Dedifferentiated amniotic fluid mesenchymal stem cell (primary cell): ENCODE results near the gene FRZB.
A peak's percentile ranks its signal among the peaks of the same experiment; 100 is the strongest.

Experiments
- DNase-seq: peaks from one replicate; pipeline ENCODE4 v3.0.0-alpha.2; 2016; ENCODE audit errors: extremely low spot score

The FRZB gene

GRCh38 chr2:182845794-182846417 lies 20.5 kb downstream of the FRZB start:
- DNase-seq = no peak

GRCh38 chr2:182836451-182836850 lies 30.0 kb downstream of the FRZB start:
- no peak for DNase-seq

GRCh38 chr2:182834293-182834692 lies 32.1 kb downstream of the FRZB start:
- DNase-seq = no peak

- DNase-seq = no peak
Observed at GRCh38 chr2:182833084-182833854, 33.2 kb downstream of the FRZB start.

DNA sequence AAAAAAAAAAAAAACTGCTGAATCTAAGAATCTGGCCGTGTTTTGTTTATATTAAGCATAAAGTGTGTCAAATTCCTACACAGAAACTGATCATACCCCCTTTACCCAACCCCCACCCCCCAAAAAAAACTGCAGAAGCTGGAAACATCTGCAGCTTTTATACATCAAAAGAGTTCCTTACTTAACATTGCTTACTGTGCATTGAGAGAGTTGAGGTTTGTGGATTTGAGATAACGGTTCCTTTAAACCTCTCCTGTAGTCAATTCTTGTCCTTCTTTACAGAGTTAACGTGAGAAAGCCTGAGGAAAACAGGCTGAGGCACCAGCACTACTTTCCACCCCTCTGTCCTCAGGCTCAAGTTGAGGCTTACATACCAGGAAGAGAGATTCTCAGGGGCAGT lies 34.5 kb downstream of the FRZB start:
- no peak for DNase-seq

DNA sequence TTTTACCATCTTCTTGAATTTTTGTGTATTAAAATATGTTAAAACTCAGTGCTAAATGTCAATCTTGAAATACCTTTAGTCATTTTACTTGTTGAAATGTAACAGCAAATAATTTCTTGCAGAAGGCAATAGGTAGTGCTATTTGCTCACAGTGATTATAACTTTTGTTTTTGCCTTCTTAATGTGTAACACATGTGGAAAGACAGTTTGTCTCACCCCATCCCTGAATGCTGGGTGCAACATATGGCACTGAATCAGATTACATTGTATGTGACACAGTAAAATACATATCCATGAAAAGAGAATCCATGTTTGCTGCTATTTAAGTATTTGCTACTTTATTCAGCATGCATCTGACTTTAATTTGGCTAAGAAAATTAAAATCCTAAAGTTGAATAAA lies 35.3 kb downstream of the FRZB start:
- no peak for DNase-seq

DNA sequence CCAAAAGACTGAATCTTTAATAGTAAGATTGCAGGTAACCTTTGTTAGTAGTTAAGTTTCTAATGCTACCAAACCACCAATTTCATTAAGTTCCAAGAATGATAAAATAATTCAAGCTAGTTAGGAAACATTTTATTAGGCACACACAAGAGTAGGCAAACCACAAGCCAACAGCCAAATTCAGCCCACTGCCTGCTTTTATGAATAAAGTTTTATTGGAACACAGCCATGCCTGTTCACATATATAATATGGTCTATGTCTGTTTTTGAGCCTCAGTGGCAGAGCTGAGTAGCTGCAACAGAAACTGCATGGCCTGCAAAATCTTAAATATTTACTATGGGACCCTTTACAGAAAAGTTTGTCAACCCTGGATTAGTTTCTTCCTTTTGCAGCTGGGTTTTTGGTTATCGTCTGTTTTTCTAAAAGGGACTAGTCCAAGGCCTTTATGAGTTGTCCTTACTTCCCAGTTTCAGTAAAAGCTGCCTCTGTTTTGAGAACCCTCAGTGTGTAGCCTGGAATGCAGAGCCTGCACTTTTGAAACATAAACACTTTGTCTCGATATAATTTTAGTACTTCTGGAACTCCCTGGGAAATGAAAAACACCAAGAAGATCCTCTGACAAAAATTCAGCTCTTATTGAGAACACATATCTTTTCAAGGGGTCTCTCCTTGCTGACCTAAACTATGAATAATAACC lies 39.1 kb downstream of the FRZB start:
- no peak for DNase-seq

GRCh38 chr2:182826496-182826895 lies 39.9 kb downstream of the FRZB start:
- DNase-seq = no peak

GRCh38 chr2:182826064-182826463 lies 40.4 kb downstream of the FRZB start:
- no peak for DNase-seq

DNA sequence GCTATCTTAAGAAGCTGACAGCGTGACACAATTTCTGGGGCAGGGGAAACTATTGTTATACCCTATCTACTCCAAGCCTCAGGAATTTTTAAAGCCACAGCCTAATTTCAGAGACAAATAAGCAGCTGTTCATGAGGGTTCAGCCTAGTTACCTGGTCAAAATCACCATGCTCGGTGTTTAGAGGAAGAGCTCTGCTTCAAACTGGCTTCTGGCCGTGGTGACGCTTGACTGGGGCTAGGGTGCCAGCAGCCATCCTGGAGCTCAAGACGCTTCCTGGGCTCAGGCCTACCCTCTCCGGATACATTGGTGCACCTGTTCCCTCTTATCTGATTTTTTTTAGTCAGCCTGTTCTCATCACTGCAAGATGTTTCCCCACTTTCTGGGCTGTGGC lies 41.7 kb downstream of the FRZB start:
- DNase-seq = no peak

DNA sequence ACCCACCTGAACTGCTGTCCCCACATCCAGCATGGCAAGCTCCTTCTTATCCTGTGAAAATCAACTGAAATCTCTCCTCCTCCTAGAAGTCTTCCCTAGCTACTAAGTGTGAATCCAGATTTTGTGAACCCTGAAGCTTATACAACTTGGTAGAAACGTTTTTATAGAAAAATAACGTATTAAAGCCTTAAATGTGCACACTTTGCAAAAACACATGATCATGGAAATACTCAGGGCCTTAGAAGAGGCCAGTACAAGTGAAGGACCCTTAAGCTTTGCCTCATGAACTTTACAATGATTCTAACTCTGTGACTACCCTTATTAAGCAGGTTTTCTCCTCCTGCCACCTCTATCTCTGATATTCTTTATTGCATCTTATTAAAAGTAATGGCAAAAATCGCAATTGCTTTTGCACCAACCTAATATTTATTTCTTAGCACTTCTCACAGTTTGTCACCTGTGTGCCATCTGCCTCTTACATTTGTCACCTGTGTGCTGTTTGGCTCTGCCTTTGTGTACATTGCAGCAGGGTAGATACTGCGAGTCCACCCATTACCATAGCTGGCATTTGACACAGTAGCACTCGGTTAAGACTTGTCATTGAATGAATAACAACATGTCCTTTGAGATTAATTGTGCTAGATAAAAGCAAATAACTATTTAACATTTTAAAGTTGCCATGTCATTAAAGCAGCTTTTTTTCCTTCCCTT lies 42.2 kb downstream of the FRZB start:
- no peak for DNase-seq

- DNase-seq = no peak
Observed at GRCh38 chr2:182822733-182823132, 43.7 kb downstream of the FRZB start.

DNA sequence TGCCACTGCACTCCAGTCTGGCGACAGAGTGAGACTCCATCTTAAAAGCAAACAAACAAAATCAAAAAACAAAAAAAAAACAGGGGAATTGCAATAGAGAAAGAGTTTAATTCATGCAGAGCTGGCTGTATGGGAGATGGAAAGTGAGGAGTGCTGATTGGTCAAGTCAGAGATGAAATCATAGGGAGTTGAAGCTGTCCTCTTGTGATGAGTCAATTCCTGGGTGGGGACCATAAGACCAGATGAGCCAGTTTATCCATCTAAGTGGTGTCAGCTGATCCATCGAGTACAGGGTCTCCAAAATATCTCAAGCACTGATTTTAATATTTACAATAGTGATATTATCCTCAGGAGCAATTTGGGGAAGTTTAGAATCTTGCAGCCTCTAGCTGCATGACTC lies 45.3 kb downstream of the FRZB start:
- no peak for DNase-seq

DNA sequence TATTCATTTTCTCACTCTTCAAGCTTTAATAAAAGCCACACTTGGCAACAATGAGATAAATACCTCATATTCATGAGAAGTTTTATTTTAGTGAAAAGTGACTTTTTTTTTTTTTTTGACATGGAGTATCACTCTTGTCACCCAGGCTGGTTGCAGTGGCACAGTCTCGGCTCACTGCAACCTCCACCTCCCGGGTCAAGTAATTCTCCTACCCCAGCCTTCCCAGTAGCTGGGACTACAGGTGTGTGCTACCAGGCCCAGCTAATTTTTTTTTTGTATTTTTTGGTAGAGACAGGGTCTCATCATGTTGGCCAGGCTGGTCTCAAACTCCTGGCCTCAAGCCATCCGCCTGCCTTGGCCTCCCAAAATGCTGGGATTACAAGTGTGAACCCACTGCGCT lies 47.0 kb downstream of the FRZB start:
- no peak for DNase-seq

DNA sequence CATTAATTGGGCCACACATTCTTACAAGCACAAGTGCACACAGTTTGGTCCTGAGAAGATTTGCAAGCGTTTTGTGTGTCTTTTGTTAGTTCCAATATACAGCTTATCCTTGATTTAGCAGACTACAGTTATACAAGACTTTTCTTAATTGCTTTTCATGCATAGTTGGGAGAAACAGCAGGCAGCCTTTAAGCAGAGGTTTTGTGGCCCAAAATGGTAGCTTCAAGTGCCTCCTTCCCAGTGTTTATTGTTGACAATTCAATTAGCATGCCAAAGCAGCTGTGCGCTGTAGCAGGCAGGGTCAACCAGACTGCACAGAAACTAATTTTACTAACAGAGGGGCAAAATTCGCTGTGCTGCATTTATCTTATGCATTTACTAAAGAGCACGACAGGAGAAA lies 47.5 kb downstream of the FRZB start:
- no peak for DNase-seq

DNA sequence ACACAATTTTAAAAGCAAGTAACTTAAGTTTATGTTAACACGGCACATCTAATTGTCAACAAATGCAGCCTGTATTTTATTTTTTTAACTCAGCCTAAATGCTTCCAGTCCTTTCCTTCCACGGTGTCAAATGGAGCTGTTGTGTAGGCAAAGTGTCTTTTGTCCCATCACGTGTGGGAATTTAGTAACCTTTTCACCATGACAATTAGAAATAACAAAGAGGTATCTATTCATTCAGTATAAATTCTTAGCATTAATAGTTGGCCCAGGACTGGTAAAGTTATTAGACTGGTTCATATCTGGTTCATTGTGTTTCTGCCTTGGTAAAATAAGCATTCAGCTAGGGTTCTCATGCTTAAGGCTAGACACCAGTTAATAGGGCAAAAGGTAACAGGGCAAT lies 47.9 kb downstream of the FRZB start:
- no peak for DNase-seq

DNA sequence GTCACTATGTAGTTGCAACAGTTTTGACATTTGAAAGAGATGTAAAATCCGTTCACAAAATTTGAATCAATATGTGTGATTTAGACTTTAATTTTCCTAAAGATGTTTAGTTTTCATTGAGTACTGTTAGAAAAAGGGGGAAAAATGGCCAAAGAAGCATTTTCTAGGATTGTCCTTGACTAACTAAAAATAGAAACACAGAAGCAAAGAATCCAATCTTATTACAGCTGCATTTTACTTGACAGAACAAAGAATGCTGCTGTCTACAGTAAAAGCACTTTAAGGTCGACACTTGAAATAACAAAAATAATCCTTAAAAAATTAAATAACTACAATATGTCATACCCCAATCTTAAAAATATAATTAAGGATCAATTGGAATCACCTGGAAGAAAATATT lies 48.9 kb downstream of the FRZB start:
- no peak for DNase-seq

DNA sequence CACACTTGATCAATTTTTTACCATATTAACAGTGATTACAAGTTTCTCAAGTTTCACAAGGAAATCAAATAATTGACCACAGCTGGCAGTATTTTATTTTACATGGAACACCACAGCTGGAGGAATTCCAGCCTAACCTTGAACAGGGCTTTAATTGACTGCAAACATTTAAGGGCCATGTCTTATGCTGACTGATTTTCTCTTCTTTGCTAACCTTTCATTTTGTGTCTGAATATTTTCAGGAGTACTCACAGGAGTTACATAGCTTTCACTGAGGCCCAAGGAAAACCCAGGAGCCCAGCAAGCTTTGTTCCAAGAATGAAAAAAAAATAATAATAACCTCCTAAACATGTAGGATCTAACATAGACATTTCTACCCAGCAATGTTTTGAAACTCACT lies 49.6 kb downstream of the FRZB start:
- DNase-seq = peak; percentile 28

- DNase-seq = no peak
Observed at GRCh38 chr2:182814804-182815203, 51.6 kb downstream of the FRZB start.

GRCh38 chr2:182814380-182814779 lies 52.1 kb downstream of the FRZB start:
- no peak for DNase-seq

DNA sequence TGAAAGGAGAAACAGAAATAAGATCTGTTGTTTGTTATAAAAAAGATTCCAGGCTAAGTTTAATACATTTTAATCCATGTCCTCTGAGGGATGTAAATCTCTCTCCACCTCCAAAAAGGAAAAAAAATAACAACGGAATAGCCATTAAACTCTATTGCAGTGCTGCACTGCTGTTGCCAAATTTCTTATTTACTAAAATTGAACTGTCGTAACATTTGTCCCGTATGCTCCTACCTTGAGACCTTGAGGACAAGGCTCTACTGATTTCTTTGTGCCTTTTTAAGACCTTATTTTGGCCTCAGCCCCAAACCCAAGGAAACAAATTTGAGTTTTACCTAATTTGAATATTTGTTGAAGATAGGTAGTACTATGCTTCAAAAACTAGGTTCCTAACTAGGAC lies 56.4 kb downstream of the FRZB start:
- DNase-seq = no peak

DNA sequence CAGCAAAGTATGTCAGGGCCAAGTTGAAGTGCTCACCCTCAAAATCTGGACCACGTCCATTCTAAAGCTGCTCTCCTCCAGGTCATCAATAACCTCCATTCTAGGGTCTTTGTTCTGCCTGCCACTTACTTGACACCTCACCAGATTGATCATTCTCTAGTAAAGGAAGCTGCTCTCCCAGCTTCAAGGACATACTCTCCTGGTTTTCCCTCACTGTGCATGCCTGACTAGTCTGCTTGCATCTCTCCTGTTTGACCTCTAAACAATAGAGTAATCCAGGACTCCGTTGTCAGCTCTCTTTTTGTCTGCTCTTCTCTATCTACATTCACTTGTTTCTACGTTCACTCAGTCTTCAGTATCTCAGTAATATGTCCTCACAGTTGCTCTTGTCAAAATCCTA lies 59.1 kb downstream of the FRZB start:
- DNase-seq = no peak

DNA sequence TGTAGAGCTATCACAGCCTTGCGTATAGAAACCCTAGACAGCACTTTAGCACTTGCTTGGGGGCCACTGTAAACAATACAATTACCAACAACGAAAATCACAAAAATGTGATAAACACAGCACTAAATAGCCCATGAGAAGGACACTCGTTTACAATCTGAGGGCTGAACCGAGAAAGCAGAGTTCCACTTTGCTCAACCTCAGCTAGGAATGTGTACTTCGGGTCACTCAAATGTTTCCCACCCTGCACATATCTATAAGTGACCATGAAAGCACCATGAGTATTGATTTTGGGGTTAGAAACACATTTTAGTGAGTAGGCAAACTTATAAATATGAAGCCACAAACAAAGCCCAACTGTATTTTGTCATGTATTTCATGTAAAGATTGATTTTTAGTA lies 62.3 kb downstream of the FRZB start:
- no peak for DNase-seq
